Measurements from ENCODE around the gene MIEN1. TPM values are rescaled to one million over a fixed set of nuclear protein-coding genes. Genes with fewer than 3 reads are reported as not detected.
"Not testable (repeated sequence)": the region's sequence is repeated elsewhere in the genome, so short reads cannot be mapped to it uniquely, and the experiment has no call there.

MIEN1 gene
- total RNA-seq, 5 donors from 2014 or later (not counting 1 experiment from before 2014, with no cell fraction given): 30.8 to 36.9 (median 32.1) TPM

- POLR2A ChIA-PET; H3K36me3 ChIP-seq (ENCODE audit: control insufficient read depth in 2 of 2, extremely low read depth in 1 of 2, insufficient read depth in 1 of 2, low read length in 1 of 2); H3K4me3 Mint-ChIP-seq; H3K27ac ChIP-seq (ENCODE audit: low read length); ATAC-seq (replicated peaks in 1 of 4); H3K9me3 ChIP-seq; H3K27ac Mint-ChIP-seq; H3K9me3 Mint-ChIP-seq; H3K36me3 Mint-ChIP-seq; DNase-seq; H3K27me3 Mint-ChIP-seq; H3K4me3 ChIP-seq (ENCODE audit: control insufficient read depth in 1 of 2, extremely low read depth in 1 of 2, low read length in 1 of 2): not testable (repeated sequence)
- Histone ChIP-seq H3K4me1 (ENCODE audit: control insufficient read depth in 1 of 2, extremely low read depth in 1 of 2, insufficient read depth in 2 of 2, low read length in 2 of 2) (peaks cover 2 to 19% of the 10 kb centered on the region in 2 experiments), H3K27me3 (replicated peaks in 1 of 2; ENCODE audit: control insufficient read depth in 2 of 2, extremely low read depth in 1 of 2, insufficient read depth in 2 of 2, low read length in 1 of 2) (peaks cover 0 to 20% of the 10 kb centered on the region in 2 experiments)
- peaks cover 10 to 16% (median 12%) of the 10 kb centered on the region in 3 donors for H3K4me1 Mint-ChIP-seq
- 100% methylated on average over 1 of the region's 8 CpGs for WGBS (ENCODE audit: insufficient coverage)
- CTCF ChIA-PET: interaction anchor here in 1 of 2 donors (1.1 kb wide), 1 partner anchor 127 kb away, joined by 3 read pairs; no protein-coding TSS in a partner anchor
These were observed 18.2 kb upstream of the MIEN1 start for GRCh38 chr17:39748444-39749034.

DNA sequence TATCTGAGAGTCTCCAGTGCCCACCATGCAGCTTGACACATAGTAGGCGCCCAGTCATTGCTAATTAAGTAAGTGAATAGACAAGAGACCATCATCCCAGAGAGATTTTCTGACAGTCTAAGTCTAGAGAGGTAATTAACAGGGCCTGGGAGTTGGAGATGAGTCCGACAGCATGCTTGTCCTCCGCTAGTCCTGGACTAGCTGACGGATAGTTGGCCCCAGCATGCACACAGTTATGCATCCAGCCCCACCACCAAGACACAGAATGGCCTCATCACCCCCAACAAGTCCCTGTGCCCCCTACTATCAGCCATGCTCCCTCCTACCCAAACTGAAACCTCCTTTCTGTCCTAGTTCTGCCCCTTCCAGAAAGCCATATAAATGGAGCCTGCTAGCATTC lies 17.4 kb upstream of the MIEN1 start:
- Mint-ChIP-seq H3K36me3 (no peaks in the 10 kb centered on the region), H3K27ac (no peak overlapping the region), H3K27me3 (peaks cover 0 to 3% of the 10 kb centered on the region in 2 donors), H3K4me3 (no peak overlapping the region), H3K9me3 (no peaks in the 10 kb centered on the region), H3K4me1 (peaks cover 3 to 8% (median 5%) of the 10 kb centered on the region in 3 donors)
- DNase-seq: no peak
- H3K36me3 ChIP-seq (ENCODE audit: control insufficient read depth in 2 of 2, extremely low read depth in 1 of 2, insufficient read depth in 1 of 2, low read length in 1 of 2): peaks cover 0 to 2% of the 10 kb centered on the region in 2 donors
- H3K4me3 ChIP-seq (ENCODE audit: control insufficient read depth in 1 of 2, extremely low read depth in 1 of 2, low read length in 1 of 2): no peak overlapping the region
- ATAC-seq (replicated peaks in 1 of 4): no peak
- ChIA-PET CTCF (no interaction called here), POLR2A (no interaction called here)
- peaks cover 0 to 11% of the 10 kb centered on the region in 2 experiments for H3K4me1 ChIP-seq (ENCODE audit: control insufficient read depth in 1 of 2, extremely low read depth in 1 of 2, insufficient read depth in 2 of 2, low read length in 2 of 2)
- no peak overlapping the region for H3K27ac ChIP-seq (ENCODE audit: low read length)
- no peaks in the 10 kb centered on the region for H3K9me3 ChIP-seq
- peaks cover 0 to 28% of the 10 kb centered on the region in 2 experiments for H3K27me3 ChIP-seq (replicated peaks in 1 of 2; ENCODE audit: control insufficient read depth in 2 of 2, extremely low read depth in 1 of 2, insufficient read depth in 2 of 2, low read length in 1 of 2)
- 100% methylated on average over 3 of the region's 4 CpGs for WGBS (ENCODE audit: insufficient coverage)

DNA sequence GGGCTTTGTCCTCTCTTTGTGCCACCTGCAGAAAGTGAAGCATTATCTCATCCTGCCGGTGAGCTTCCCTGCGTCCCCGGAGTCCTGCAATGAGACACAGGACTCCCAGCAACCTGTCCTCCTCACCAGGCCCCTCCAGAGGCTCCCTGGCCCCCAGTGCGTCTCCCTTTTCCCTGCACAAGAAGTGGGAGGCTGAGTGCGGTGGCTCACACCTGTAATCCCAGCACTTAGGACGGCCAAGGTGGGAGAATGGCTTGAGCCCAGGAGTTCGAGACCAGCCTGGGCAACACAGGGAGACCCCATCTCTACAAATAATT lies 15.8 kb upstream of the MIEN1 start:
- Mint-ChIP-seq H3K4me1 (no peaks in the 10 kb centered on the region), H3K27me3 (peaks cover 0 to 6% of the 10 kb centered on the region in 2 donors), H3K9me3 (no peaks in the 10 kb centered on the region), H3K27ac (no peak overlapping the region), H3K36me3 (no peaks in the 10 kb centered on the region), H3K4me3 (no peak overlapping the region)
- ChIA-PET POLR2A (no interaction called here), CTCF (interaction anchor here in 1 of 2 donors (0.6 kb wide), 1 partner anchor 16 kb away, joined by 3 read pairs; no protein-coding TSS in a partner anchor)
- Histone ChIP-seq H3K27me3 (replicated peaks in 1 of 2; ENCODE audit: control insufficient read depth in 2 of 2, extremely low read depth in 1 of 2, insufficient read depth in 2 of 2, low read length in 1 of 2) (peaks cover 0 to 41% of the 10 kb centered on the region in 2 experiments), H3K27ac (ENCODE audit: low read length) (no peak overlapping the region), H3K4me1 (ENCODE audit: control insufficient read depth in 1 of 2, extremely low read depth in 1 of 2, insufficient read depth in 2 of 2, low read length in 2 of 2) (no peaks in the 10 kb centered on the region), H3K4me3 (ENCODE audit: control insufficient read depth in 1 of 2, extremely low read depth in 1 of 2, low read length in 1 of 2) (no peak overlapping the region), H3K36me3 (ENCODE audit: control insufficient read depth in 2 of 2, extremely low read depth in 1 of 2, insufficient read depth in 1 of 2, low read length in 1 of 2) (peaks cover 0 to 2% of the 10 kb centered on the region in 2 donors), H3K9me3 (no peaks in the 10 kb centered on the region)
- ATAC-seq (replicated peaks in 1 of 4): no peak
- WGBS (ENCODE audit: insufficient coverage): 100% methylated on average over 2 of the region's 7 CpGs
- no peak for DNase-seq

- no peak for ATAC-seq (replicated peaks in 1 of 4)
- peaks cover 0 to 4% (median 0%) of the 10 kb centered on the region in 3 donors for H3K4me1 Mint-ChIP-seq
- POLR2A ChIA-PET: no interaction called here
- CTCF ChIA-PET: interaction anchor here in 1 of 2 donors (0.6 kb wide), 1 partner anchor 16 kb away, joined by 3 read pairs; no protein-coding TSS in a partner anchor
- H3K27ac Mint-ChIP-seq: no peak overlapping the region
- no peaks in the 10 kb centered on the region for H3K36me3 Mint-ChIP-seq
- DNase-seq: no peak
- no peak overlapping the region for H3K4me3 Mint-ChIP-seq
- Histone ChIP-seq H3K4me1 (ENCODE audit: control insufficient read depth in 1 of 2, extremely low read depth in 1 of 2, insufficient read depth in 2 of 2, low read length in 2 of 2) (no peaks in the 10 kb centered on the region), H3K4me3 (ENCODE audit: control insufficient read depth in 1 of 2, extremely low read depth in 1 of 2, low read length in 1 of 2) (no peak overlapping the region), H3K27ac (ENCODE audit: low read length) (no peak overlapping the region), H3K9me3 (no peaks in the 10 kb centered on the region), H3K36me3 (ENCODE audit: control insufficient read depth in 2 of 2, extremely low read depth in 1 of 2, insufficient read depth in 1 of 2, low read length in 1 of 2) (peaks cover 0 to 2% of the 10 kb centered on the region in 2 donors), H3K27me3 (replicated peaks in 1 of 2; ENCODE audit: control insufficient read depth in 2 of 2, extremely low read depth in 1 of 2, insufficient read depth in 2 of 2, low read length in 1 of 2) (peaks cover 0 to 43% of the 10 kb centered on the region in 2 experiments)
- H3K9me3 Mint-ChIP-seq: no peaks in the 10 kb centered on the region
- peaks cover 0 to 11% of the 10 kb centered on the region in 2 donors for H3K27me3 Mint-ChIP-seq
- 98% methylated on average over 11 of the region's 23 CpGs for WGBS (ENCODE audit: insufficient coverage)
These were observed 15.2 kb upstream of the MIEN1 start for GRCh38 chr17:39745335-39746144.

- no peaks in the 10 kb centered on the region for H3K9me3 ChIP-seq
- peaks cover 0 to 2% of the 10 kb centered on the region in 2 donors for H3K36me3 ChIP-seq (ENCODE audit: control insufficient read depth in 2 of 2, extremely low read depth in 1 of 2, insufficient read depth in 1 of 2, low read length in 1 of 2)
- Mint-ChIP-seq H3K27ac (no peak overlapping the region), H3K27me3 (peaks cover 0 to 18% of the 10 kb centered on the region in 2 donors), H3K4me1 (peaks cover 0 to 11% (median 0%) of the 10 kb centered on the region in 3 donors), H3K4me3 (no peak overlapping the region), H3K36me3 (no peaks in the 10 kb centered on the region), H3K9me3 (no peaks in the 10 kb centered on the region)
- 96% methylated on average over 4 of the region's 8 CpGs for WGBS (ENCODE audit: insufficient coverage)
- H3K27ac ChIP-seq (ENCODE audit: low read length): no peak overlapping the region
- no peak overlapping the region for H3K4me3 ChIP-seq (ENCODE audit: control insufficient read depth in 1 of 2, extremely low read depth in 1 of 2, low read length in 1 of 2)
- peaks cover 0 to 48% of the 10 kb centered on the region in 2 experiments for H3K27me3 ChIP-seq (replicated peaks in 1 of 2; ENCODE audit: control insufficient read depth in 2 of 2, extremely low read depth in 1 of 2, insufficient read depth in 2 of 2, low read length in 1 of 2)
- ATAC-seq (replicated peaks in 1 of 4) (no peak), DNase-seq (no peak)
- ChIA-PET POLR2A (no interaction called here), CTCF (no interaction called here)
- peaks cover under 1 to 2% of the 10 kb centered on the region in 2 experiments for H3K4me1 ChIP-seq (ENCODE audit: control insufficient read depth in 1 of 2, extremely low read depth in 1 of 2, insufficient read depth in 2 of 2, low read length in 2 of 2)
These were observed 14.5 kb upstream of the MIEN1 start for GRCh38 chr17:39744836-39745215.

DNA sequence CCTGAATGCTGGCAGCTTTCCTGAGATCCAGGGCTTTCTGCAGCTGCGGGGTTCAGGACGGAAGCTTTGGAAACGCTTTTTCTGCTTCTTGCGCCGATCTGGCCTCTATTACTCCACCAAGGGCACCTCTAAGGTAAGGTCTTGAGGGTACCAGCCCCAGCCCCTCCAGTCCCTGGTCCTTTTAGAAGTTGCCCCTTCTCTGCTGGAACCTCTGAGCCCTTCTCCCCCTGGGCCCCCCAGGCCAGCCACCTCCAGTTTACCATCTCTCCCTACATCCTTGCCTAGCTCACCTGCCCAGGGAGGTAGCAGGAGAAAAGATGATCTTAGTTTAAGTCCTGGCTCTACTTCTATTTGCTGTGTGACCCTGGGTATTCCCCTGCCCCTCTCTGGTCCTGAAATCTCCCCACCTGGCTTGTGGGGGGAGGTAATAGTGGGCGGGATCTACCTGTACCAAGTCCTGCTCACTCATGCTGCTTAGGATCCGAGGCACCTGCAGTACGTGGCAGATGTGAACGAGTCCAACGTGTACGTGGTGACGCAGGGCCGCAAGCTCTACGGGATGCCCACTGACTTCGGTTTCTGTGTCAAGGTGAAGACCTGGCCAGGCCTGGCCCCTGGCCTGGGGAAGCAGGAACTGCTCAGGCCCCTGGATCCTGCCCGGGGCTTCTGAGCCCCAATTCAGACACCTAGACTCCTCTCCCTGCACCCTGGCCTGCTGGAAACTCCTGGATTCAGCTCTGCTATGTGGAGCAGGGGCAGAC lies 13.9 kb upstream of the MIEN1 start:
- no peak overlapping the region for H3K4me3 Mint-ChIP-seq
- ChIA-PET POLR2A (no interaction called here), CTCF (interaction anchor here in 1 of 2 donors (0.6 kb wide), 1 partner anchor 55 kb away, joined by 7 read pairs; no protein-coding TSS in a partner anchor)

More for the DNA sequence above, 13.9 kb upstream of the MIEN1 start:
- no peaks in the 10 kb centered on the region for H3K9me3 Mint-ChIP-seq
- H3K27ac Mint-ChIP-seq: no peak overlapping the region
- Histone ChIP-seq H3K4me1 (ENCODE audit: control insufficient read depth in 1 of 2, extremely low read depth in 1 of 2, insufficient read depth in 2 of 2, low read length in 2 of 2) (peaks cover 4 to 8% of the 10 kb centered on the region in 2 experiments), H3K9me3 (no peaks in the 10 kb centered on the region), H3K4me3 (ENCODE audit: control insufficient read depth in 1 of 2, extremely low read depth in 1 of 2, low read length in 1 of 2) (no peak overlapping the region), H3K27me3 (replicated peaks in 1 of 2; ENCODE audit: control insufficient read depth in 2 of 2, extremely low read depth in 1 of 2, insufficient read depth in 2 of 2, low read length in 1 of 2) (peaks cover 0 to 54% of the 10 kb centered on the region in 2 experiments), H3K36me3 (ENCODE audit: control insufficient read depth in 2 of 2, extremely low read depth in 1 of 2, insufficient read depth in 1 of 2, low read length in 1 of 2) (peaks cover 0 to 2% of the 10 kb centered on the region in 2 donors), H3K27ac (ENCODE audit: low read length) (no peak overlapping the region)
- peaks cover 0 to 21% of the 10 kb centered on the region in 2 donors for H3K27me3 Mint-ChIP-seq
- H3K36me3 Mint-ChIP-seq: no peaks in the 10 kb centered on the region
- DNase-seq (no peak), ATAC-seq (replicated peaks in 1 of 4) (no peak)
- 91% methylated on average over 16 of the region's 16 CpGs for WGBS (ENCODE audit: insufficient coverage)
- H3K4me1 Mint-ChIP-seq: peaks cover 0 to 12% (median 5%) of the 10 kb centered on the region in 3 donors
